NCI-H510A (cell line): ENCODE data around the gene ZNF644.
"Not testable (repeated sequence)": the region's sequence is repeated elsewhere in the genome, so short reads cannot be mapped to it uniquely, and the experiment has no call there.

Experiments used
- DNase-seq: peaks from one replicate; lab custom pipeline; 2025; lab: John Stamatoyannopoulos, UW

ZNF644 gene

DNA sequence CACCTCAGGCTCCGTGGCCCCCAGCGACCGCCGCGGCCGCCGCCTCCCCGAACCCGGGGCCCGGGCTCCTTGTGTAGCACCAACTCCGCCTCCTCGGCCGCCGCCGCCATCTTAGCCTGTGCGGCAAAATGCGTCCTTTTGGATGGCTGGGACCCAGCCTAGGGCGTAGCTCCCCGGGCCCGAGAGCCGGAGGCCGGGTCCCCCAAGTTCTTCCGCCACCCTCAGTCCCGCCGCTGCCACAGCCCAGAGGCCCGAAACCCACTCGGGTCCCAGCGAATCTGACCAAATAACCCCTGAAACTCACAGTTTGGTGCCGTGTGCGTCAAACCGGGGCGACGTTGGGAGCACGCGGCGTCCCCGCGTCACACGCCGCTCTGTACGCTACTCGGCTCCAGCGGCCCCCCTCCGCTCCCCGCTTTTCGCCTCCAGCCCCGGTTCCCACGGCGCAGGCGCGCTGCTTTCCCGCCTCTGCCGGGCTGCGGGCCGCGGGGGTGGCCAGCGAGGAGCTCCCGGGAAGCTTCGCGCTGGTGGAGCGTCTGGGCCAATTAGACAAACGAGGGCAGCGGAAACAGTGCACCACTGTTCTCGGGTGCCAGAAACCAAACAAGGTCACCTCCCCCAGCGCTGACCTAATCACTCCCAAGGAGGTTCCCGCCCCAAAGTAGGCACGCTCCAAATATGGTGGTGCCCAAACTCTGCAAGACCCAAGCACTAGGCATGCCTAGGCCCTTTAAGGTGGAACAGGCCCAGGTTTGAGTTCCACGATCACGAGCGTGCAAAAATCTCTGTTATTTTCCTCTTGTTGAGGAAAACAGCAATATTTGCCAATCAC, at the start of gene ZNF644:
ZNF644 (minus strand) TSS at position 350 of the 832 bp plus-strand sequence. CDS start 39,682 bp downstream, outside the sequence.
- DNase-seq: peak; percentile 98

DNA sequence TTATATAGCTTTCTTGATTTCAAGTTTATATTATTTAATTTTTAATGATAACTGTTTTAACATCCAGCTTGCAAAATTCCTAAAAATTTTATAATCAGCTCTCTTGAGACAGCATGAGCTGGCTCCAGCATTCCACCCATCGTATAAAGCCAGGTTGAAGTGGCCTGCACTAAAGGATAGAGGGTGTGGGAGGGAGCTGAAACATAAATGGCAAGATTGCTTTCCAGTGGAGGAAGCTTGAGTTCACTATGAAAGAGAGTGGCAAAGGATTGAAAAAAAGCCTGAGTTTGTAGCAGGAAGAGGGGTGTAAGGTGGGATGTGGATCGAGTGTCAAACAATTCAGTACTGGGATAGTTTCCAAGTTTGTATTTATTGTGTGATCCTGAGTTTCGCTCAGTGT, 48.5 kb upstream of the ZNF644 start:
- DNase-seq: no peak

DNA sequence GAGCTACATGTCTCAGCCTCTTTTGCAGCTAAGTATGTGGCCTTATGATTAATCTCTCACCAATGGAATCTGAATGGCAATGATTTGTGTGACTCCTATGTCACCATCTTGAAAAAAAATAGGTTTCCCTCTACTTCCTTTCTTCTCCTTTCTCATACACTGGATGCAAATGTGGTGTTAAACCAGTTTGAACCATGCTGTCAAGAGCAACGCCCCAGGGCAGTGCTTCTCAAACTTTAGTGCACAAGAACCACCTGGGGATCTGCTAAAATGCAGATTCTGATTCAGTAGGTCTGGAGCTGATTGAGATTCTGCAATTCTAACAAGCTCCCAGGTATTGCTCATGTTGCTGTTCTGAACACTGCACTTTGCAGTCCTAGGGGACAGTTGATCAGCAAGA, 44.7 kb upstream of the ZNF644 start:
- DNase-seq: no peak

DNA sequence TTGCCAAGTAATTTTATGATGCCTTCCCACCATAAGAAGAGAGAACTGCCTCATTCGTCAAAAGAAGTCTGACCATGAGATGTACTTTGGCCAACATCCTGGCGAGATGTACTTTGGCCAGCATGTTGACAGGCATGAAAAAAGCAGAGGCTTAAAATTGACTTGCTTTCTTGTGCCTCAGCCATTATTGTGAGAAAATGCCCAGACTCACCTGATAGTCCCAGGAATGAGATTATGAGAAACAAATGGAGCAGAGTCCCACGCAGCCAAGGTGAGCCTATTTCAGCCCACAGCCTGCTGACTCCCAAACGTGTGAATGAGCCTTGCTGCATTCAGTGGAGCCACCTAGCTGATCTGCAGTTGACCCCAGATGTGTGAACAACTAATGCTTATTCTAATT, 43.5 kb upstream of the ZNF644 start:
- DNase-seq: no peak

DNA sequence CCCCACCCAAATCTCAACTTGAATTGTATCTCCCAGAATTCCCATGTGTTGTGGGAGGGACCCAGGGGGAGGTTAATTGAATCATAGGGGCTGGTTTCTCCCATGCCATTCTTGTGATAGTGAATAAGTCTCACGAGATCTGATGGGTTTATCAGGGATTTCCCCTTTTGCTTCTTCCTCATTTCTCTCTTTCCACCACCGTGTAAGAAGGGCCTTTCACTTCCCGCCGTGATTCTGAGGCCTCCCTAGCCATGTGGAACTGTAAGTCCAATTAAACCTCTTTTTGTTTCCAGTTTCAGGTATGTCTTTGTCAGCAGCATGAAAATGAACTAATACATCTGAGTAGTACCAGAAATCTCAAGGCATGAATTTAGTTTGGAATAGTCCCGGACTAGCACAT, 41.6 kb upstream of the ZNF644 start:
- DNase-seq: not testable (repeated sequence)

DNA sequence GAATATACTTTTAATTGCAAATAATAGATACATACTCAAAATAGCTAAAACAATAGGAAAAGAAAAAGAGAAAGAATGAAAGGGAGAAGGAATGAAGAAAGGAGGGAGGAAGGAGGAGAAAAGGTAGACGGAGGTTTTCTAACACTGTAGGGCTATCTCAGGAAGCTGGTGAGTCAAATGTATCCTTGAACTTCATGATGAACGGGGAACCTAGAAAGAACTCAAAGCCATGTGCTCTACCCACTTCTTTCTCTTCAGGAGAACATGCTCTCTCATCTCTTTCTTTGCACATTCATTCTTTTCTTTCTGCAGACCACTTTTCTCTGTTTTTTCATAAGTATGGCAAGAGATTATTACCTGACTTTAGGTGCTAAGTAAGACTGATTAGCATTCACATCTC, 37.3 kb upstream of the ZNF644 start:
- DNase-seq: no peak

DNA sequence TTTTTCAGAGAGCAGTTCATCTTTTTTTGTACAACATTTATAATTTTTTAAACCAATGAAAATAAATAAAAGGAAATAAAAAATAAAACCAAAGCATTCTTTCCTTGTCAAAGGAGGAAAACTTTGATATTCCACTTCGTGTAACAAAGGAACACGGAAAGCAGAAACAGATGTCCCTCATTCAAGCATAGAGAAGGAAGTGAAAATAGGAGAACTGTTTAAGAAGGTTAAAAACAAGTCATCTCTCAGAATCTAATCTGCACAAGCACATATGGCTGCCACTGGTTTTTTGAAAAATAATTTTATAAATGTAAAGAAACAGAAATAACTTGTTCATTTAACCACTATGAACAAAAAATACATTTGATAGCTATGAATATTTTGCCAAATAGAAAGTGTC, 35.9 kb upstream of the ZNF644 start:
- DNase-seq: no peak

DNA sequence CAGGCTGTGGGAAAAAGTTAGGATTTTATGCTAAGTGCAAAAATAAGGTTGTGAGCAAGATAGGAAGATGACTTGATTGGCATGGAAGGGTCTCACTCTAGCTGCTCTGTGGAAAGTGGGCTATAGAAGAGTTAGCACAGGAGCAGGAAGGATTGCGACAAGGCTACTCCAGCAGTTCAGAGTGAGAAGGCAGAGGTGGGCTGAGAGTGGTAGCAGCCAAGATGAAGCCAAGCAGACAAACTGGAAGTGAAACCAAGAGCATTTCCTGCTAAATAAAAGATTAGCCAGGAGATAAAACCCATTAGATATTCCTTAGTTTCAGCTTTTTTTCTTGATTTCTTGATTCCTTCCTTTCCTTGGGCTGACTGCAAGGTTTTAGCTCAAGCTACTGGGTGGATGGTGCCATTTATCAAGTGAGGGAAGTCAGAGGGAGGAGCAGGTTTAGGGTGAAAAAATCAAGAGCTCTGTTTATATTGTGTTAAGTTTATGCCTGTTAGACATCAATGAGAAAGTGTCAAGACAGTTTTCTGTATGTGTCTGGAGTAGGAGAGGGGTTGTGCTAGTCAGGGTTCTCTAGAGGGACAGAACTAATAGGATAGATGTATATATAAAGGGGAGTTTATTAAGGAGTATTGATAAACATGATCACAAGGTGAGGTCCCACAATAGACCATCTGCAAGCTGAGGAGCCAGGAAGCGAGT, 33.1 kb upstream of the ZNF644 start:
- no peak for DNase-seq

DNA sequence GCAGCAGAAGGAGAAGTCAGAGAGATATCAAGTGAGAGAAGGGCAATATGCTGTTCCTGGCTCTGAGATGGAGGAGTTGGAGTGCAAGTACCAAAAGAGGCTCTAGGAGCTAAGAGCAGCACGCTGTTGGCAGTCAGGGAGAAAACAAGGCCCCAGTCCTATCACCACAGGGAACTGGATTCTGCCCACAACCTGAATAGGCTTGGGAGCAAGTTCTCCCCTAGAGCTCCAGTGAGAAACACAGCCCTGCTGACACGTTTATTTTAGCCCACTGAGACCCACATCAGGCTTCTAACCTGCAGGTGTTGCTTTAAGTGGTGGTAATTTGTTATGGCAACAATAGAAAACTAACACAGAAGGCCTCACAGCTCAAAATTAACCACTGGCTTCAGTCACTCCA, 31.8 kb upstream of the ZNF644 start:
- DNase-seq: no peak

DNA sequence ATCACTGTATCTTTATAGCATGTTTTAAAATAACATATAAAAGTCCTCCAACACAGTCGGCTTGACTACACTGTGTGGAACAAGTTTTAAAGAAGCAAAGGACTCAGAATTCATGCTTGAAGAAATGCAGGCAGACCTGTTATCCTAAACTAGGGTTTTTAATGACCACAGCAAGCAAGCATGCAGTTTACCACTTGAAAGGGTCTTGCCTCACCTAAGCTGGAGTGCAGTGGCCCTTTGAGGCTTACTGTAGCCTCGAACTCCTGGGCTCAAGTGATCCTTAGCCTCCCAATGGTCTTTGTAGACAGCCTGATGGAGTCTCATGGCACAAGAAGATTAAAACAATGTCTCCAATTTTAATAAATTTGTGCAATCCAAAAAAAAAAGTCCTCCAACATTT, 27.7 kb upstream of the ZNF644 start:
- not testable (repeated sequence) for DNase-seq

DNA sequence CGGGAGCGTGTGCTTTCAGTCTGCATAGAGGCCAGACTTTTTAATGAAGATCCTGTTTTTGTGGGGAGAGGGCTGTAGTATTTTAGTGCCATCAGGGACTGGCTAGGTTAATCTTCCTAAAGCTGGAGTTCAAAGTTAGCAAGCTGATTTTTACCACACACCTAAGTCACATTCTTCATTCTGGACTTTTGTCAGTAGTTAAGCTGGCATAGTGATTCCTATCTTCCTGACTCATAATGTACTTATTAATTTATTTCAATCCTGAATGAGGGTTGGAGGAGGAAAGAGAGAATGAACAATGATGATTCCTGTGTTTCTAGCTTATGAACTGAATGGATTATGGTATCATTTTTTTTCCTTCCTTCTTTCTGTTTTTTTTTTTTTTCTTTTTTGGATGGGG, 24.9 kb upstream of the ZNF644 start:
- no peak for DNase-seq

DNA sequence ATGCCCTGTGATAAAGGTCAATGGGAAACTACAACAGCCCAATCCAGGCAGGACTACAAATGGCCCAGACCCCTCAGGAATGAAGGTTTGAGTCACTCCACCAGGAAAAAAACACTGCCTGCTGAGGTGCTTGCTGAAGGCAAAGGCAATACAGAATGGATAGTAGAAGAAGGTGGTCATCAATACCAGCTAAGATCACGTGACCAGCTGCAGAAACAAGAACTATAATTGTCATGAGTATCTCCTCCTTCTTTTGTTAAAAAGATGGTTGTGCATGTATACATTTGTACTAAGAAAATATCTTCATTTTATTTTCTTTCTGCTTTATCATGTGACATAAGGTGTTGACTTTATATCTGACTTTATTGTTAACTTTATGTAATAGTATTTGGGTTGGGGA, 23.4 kb upstream of the ZNF644 start:
- no peak for DNase-seq

DNA sequence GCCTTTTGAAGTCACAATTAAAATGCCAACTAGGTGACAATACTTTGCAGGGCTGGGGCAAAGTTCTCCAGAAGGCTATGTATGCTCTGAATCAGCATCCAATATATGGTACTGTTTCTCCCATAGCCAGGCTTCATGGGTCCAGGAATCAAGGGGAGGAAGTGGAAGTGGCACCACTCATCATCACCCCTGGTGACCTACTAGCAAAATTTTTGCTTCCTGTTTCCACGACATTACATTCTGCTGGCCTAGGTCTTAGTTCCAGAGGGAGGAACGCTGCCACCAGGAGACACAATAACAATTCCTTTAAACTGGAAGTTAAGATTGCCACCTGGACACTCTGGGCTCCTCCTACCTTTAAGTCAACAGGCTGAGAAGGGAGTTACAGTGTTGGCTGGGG, 22.9 kb upstream of the ZNF644 start:
- not testable (repeated sequence) for DNase-seq

DNA sequence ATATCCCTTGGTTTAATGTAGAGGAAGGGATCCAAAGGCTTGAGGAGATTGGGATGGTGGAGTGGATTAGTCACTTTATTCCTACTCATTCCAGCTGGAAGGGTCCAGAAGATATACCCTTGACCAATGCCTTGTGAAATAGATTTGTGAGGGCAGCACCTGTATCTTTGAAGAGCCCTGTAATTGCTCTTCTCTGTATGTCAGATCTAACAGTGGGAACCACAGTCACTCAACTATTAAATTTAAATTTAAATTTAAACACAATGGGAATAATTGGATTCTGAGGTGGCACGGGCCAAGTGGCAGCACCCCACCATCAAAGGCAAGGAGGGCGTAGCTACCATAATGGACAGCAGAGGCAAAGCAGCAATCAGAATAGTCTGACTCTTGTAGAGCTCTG, 20.5 kb upstream of the ZNF644 start:
- not testable (repeated sequence) for DNase-seq

DNA sequence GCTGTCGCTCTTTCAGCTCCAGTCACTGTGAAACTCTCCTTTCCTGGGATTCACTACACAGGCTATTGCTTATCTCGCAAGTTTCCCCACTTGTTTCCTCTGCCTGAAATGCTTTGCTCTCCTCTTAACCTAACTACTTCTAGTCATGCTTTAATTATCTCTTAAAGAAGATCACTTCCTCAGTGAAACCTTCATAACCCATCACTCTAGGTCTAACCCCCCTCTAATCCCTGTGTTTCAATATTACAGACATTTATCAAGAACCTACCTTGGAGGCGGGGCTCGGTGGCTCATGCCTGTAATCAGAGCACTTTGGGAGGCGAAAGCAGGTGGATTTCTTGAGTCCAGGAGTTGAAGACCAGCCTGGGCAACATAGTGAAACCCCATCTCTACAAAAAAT, 16.7 kb upstream of the ZNF644 start:
- DNase-seq: no peak

DNA sequence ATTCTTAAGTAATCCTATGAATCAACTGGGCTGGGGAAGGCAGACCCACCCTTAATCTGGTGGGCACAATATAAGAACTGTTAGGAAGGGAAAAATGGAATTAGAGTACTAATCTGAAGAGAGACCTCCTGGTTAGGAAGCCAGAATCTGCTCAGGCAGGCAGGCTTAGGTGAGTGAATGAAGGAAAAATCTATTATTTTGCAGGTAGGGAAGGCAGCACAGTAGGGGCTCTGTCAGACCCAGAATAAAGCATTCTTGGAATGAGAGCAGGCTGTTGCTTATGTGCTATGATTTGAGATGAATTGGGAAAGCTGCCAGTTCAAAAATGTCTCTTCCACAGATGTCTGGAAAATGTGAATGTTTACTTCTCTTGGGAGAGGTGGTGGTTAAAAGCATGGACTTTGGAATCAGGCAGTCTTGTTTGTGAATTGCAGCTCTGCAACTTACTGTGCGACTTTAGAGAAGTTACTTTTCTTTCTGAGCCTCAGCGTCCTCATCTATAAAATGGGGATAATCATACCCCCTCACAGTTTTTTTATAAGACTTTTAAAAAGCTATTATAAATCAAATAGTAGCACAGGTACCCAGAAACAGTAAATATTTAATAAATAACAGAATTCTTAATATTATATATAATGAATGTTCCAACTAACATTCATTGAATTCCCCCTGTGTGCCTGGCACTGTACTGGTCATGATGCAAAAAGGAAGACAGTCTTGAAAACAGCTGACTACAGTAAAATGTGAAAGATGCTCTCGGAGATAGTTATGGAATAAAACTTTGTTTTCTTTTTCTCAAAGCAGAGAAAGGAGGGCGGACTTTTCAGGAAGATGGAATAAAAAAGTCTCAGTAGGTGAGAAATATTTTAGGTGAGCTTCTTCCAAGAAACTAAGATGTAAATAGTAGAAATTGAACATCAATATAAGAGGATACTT, 15.3 kb upstream of the ZNF644 start:
- DNase-seq: no peak

DNA sequence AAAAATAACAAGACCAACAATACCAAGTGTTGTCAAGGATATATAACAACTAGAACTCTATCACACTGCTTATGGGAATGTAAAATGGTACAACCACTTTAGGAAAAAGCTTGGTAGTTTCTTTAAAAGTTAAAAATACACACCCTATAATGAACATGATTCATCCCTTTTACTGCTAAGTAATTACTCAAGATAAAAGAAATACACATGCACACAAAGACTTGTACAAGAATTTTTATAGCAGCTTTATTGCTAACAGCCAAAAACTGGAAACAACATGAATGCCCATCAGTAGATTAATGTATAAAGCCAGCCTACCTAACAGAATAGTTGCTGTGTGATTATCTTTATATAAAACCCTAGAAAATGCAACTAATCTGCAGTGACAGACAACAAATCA, 10.5 kb upstream of the ZNF644 start:
- DNase-seq: no peak

DNA sequence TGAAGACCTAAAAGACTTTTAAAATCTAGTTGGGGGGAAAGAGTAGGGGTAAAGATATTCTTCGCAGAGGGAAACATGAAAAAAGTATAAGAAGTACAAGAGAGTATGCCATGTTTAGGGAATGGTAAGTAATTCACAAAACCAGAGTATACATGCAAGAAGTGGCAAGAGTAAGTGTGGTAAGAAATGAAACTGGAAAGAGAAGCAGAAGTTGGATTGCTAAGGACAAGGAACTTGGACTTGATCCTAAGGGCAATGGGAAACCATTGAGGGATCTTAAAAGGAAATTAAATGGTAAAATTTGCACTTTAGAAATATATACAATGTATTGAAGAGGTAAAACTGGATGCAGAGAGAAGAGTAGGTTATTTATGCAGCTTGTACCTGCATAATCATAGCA, 9.2 kb upstream of the ZNF644 start:
- DNase-seq: no peak

DNA sequence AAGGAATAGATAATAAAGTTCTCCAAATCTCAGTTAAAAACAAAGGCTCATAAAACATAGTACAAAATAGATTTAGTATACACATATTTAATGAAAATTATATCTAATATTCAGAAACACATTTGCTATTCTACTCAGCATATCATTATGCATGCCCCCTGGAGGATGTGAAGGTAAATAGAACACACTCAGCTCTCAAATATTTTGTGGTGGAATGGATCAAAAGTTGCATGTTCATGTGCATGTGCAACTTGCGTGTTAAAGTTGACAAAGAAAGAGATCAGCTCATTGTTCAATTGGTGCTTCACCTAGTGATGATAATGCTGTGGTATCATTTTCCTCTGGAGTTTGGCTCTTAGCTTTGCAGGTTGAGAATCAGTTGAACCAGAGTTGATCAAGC, 4.9 kb upstream of the ZNF644 start:
- no peak for DNase-seq

DNA sequence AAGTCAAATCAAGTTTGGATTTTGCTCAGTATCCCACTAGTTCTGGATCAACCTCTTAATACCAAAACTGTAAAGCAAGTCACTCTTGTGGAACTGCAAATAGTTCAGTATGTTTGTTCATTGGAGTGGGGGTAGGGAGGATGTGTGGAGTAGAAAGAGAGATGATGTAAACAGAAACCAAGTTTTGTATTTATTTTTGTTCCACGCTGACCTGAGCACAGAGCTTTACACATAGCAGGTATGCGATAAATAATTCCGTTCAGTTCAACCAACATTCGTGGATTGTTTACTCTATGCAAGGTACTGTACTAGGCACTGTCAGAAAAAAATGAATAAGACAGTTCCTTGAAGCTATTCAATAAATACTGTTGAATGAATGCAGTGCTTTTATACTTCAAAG, 4.5 kb upstream of the ZNF644 start:
- peak; percentile 49 for DNase-seq

DNA sequence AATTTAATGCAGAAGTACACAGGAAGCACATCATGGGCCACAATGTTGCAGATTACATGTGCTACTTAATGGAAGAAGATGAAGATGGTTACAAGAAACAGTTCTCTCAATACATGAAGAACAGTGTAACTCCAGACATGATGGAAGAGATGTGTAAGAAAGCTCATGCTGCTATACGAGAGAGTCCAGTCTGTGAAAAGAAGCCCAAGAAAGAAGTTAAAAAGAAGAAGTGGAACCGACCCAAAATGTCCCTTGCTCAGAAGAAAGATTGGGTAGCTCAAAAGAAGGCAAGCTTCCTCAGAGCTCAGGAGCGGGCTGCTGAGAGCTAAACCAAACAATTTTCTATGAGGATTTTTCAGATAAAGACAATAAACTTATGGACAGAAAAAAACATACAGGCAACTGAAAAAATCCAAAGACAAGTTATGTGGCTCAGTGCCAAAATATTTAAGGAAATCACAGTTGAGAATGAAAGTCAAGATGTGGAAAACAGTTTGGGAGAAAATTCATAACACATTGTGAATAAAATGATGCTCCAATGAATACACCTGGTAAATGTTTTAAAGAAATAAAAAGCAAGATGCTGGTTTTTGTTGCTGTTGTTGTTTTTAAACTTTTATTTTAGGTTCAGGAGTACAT, 2.8 kb upstream of the ZNF644 start:
- DNase-seq: no peak

DNA sequence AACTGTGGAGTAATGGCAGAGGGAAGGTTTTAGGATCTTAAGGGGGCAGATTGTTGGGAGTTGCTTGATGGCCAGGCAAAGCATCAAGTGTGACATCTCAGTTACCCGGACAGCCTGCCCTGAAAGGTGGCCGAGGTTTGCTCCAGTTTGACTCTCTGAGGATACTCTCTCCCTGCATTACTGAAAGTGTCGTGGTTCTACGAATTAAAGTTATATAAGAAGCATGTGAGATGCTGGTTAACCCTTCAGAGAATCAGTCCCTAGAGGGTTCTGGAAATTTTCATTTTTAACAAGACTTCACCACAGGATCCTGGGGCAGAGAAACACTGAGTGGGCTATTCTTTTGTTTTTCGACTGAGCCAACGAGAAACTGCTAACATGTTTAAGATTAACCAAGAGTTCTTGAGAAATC, 689 bp upstream of the ZNF644 start:
- no peak for DNase-seq
